ENCODE measurements around the gene HELQ. TPM values are rescaled to one million over a fixed set of nuclear protein-coding genes. Genes with fewer than 3 reads are reported as not detected.

HELQ gene
- total RNA-seq, 2 experiments from 2014 or later = 11.4 to 11.9 TPM

DNA sequence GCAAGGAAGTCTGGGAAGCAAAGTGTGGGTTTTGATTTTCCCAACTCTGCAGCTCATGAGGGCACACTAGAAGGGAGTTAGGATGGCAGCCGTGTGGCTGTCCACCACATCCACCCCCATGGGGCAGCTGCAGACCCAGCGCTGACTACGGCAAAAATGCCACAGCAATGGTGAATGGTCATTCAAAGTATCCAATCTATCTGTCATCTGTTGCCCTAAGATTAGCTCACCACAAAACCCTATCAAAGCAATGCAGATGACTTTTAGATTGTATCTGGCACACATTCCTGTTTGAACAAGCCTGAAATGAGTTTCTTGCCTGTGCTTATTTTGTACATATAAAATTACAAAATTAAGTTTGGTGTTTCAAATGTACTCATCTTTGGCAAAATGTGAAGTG is 91.3 kb downstream of the HELQ start:
- Mint-ChIP-seq H3K4me1 (peaks cover 12% of the 10 kb centered on the region), H3K36me3 (no peaks in the 10 kb centered on the region)

DNA sequence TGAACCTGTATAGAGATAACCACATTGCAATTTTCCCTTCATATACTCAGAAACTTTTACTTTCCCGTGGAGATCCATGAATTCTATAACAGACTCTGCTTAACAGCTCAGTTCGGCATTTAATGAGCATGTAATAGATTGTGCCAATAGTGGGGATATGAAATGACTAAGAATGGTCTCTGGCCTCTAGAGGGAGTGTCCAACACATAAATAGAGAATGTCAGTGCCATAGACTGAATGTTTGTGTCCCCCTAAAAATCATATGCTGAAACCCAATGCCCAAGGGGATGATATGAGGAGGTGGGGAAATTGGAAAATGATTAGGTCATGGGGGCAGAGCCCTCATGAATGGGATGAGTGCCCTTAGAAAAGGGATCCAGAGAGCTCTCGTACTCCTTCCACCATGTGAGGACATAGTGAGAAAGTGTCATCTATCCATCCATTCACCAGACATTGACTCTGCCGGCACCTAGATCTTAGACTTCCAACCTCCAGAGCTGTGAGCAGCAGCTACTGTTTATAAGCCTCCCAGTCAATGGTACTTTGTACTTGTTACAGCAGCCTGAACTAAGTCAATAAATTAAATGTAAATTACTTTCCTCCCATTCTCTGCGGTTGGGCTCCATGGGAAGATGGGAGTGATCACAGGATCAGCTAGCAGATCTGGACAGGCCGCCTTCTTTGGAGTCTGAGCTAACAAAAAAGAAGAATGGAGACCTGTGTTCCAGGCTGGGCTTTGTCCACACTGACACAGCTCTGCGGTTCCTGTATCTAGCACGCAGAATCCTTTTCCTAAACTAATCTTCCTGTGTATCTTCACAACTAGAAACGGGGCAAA is 92.9 kb downstream of the HELQ start:
- Mint-ChIP-seq H3K36me3 (no peaks in the 10 kb centered on the region), H3K27ac (no peak overlapping the region), H3K27me3 (no peaks in the 10 kb centered on the region), H3K4me1 (peaks cover 13% of the 10 kb centered on the region), H3K4me3 (no peak overlapping the region), H3K9me3 (no peaks in the 10 kb centered on the region)
- DNase-seq = no peak

More for the DNA sequence above, 91.3 kb downstream of the HELQ start:
- Mint-ChIP-seq H3K9me3 (no peaks in the 10 kb centered on the region), H3K27me3 (no peaks in the 10 kb centered on the region), H3K4me3 (no peak overlapping the region), H3K27ac (no peak overlapping the region)
- DNase-seq = no peak

DNA sequence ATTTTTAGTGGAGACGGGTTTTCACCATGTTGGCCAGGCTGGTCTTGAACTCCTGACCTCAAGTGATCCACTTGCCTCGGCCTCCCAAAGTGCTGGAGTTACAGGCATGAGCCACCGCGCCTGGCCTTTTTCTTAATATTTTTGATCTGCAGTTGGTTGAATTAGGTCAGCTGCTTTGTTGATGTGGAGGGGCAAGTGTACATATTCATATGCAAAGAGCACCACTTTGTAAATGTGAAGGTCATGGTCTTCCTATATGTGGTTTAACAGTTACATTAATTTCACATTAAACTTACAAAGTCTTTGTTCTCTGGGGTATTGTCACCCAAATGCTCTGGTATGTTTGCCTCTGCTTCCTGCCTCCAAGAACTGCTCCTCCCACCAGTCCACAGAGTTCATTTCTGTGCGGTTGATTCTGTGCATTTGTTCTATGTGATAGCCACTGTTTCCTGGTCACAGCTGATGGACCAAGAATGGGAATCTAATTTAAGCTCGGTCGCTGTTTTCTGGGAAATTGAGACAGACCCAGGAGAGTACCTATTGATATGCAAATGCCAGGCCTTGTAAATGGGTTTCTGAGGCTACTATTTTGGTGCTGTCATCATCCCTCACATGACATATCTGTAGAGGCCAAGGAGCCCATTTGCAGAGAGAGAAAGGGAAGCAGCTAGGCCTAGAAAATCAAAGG is 94.1 kb downstream of the HELQ start:
- no peaks in the 10 kb centered on the region for H3K9me3 Mint-ChIP-seq
- H3K36me3 Mint-ChIP-seq = no peaks in the 10 kb centered on the region
- DNase-seq = no peak
- no peaks in the 10 kb centered on the region for H3K27me3 Mint-ChIP-seq
- no peak overlapping the region for H3K27ac Mint-ChIP-seq
- peaks cover 23% of the 10 kb centered on the region for H3K4me1 Mint-ChIP-seq
- no peak overlapping the region for H3K4me3 Mint-ChIP-seq

DNA sequence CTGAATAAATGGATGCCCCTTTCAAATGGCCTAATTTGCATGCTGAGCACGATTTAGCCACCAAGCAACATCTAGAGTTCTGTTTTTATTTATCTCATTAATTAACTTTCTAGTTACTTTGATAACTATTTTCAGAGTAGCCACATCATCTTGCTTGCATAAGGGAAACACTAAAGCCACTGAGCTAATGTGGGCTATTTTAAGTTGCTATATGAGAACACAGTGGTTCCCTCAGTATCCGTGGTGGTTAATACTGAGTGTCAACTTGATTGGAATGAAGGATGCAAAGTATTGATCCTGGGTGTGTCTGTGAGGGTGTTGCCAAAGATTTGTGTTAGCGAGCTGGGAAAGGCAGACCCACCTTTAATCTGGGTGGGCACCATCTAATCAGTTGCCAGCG is 95.6 kb downstream of the HELQ start:
- no peaks in the 10 kb centered on the region for H3K9me3 Mint-ChIP-seq
- no peak overlapping the region for H3K4me3 Mint-ChIP-seq
- no peak for DNase-seq
- H3K27ac Mint-ChIP-seq = no peak overlapping the region
- H3K36me3 Mint-ChIP-seq = no peaks in the 10 kb centered on the region
- no peaks in the 10 kb centered on the region for H3K27me3 Mint-ChIP-seq
- peaks cover 27% of the 10 kb centered on the region for H3K4me1 Mint-ChIP-seq

DNA sequence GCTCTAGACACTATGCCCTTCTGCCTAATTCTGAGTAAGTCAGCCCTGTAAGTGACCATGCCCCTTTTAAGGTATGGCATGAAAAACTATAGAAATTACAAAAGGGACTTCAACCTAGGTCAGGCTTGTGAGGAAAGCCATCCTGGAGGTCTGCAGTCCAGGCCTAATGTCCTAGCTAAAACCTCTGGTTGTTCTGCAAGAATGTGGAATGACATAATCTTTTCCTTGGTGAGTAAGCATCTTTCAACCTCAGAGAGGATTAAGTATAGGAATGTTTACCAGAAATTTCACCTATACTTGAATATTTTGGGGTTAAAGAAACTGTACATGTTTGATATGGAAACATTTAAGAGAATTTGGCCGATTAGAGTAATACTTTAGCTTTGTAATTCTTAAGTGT is 97.2 kb downstream of the HELQ start:
- peaks cover 2% of the 10 kb centered on the region for H3K9me3 Mint-ChIP-seq
- H3K27me3 Mint-ChIP-seq = no peaks in the 10 kb centered on the region
- no peak overlapping the region for H3K27ac Mint-ChIP-seq
- peaks cover 27% of the 10 kb centered on the region for H3K4me1 Mint-ChIP-seq
- no peaks in the 10 kb centered on the region for H3K36me3 Mint-ChIP-seq
- H3K4me3 Mint-ChIP-seq = no peak overlapping the region
- DNase-seq = no peak

Other genes starting within 250 kb of the HELQ start
- 10 to 100 TPM; 24.8 to 25.1 TPM for gene COQ2, start 171.0 kb downstream of the HELQ start, total RNA-seq
- gene HPSE, start 121.0 kb downstream of the HELQ start, total RNA-seq = 1 to 10 TPM; 6.5 to 7.8 TPM
- 10 to 100 TPM; 85.5 to 86.8 TPM for gene MRPS18C, start 235 bp upstream of the HELQ start, total RNA-seq
- gene ABRAXAS1, start 29.3 kb upstream of the HELQ start, total RNA-seq = 10 to 100 TPM; 18.5 TPM
- 1 to 10 TPM; 2.5 to 2.8 TPM for gene GPAT3, start 80.3 kb upstream of the HELQ start, total RNA-seq